Adrenal gland (tissue), 5 donors: ENCODE data around the gene SHANK2.

Source experiments
- POLR2A ChIP-seq, 2 donors: fragments of 450-650 bp; IDR thresholded peaks; one replicate each; pipeline ENCODE4 v1.6.1; 2017; ENCODE audit warnings: antibody characterized with exemption in 2 of 2, mild to moderate bottlenecking in 2 of 2, moderate library complexity in 1 of 2
- TF ChIP-seq, protein P1 (sequence below), 6 experiments: fragments of 450-650 bp in 4 of 6; fragments of 200-600 bp in 2 of 6; sonication (generic) in 1 of 6; IDR thresholded peaks; 1 replicate in 5 of 6; 2 replicates in 1 of 6; pipeline versions ENCODE4 v1.5.1 to v1.8.0; 2016 to 2021; ENCODE audit warnings: antibody characterized with exemption in 6 of 6, mild to moderate bottlenecking in 2 of 6, moderate library complexity in 1 of 6
- donor health status: DM: no; HTN: no; CAD: no.

DNA sequence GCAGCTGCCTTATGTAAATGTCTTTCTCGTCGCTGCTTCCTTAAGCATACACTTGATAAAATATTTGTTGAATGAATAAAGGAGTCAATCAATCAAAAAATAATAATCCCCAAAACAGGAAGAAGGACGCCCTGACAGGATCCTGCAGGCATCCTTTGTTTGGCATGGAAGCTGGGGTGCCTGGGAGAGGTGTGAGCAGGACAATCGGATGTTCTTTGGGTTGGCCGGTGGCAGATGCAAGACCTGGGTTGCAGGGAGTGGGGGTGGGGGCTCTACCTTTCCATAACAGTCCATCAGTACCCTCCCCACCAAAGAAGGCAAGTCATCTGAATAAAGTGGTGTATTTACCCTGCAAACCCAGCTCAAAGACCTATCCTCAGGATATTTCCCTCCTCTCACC, 1.4 kb upstream of the SHANK2 start:
- TF ChIP-seq, protein P1, sequence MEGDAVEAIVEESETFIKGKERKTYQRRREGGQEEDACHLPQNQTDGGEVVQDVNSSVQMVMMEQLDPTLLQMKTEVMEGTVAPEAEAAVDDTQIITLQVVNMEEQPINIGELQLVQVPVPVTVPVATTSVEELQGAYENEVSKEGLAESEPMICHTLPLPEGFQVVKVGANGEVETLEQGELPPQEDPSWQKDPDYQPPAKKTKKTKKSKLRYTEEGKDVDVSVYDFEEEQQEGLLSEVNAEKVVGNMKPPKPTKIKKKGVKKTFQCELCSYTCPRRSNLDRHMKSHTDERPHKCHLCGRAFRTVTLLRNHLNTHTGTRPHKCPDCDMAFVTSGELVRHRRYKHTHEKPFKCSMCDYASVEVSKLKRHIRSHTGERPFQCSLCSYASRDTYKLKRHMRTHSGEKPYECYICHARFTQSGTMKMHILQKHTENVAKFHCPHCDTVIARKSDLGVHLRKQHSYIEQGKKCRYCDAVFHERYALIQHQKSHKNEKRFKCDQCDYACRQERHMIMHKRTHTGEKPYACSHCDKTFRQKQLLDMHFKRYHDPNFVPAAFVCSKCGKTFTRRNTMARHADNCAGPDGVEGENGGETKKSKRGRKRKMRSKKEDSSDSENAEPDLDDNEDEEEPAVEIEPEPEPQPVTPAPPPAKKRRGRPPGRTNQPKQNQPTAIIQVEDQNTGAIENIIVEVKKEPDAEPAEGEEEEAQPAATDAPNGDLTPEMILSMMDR (IDR thresholded peaks at IDR 0.05) = no peak
- TF ChIP-seq POLR2A (IDR thresholded peaks at IDR 0.05) = no peak
